ENCODE measurements around the gene NFE2L2.

The NFE2L2 gene

GRCh38 chr2:177184606-177185005 lies 79.9 kb downstream of the NFE2L2 start:
- Histone ChIP-seq H3K27ac (ENCODE audit: low read depth, low read length) (no peak overlapping the region), H3K9ac (ENCODE audit: low read length) (no peak overlapping the region), H3K36me3 (ENCODE audit: low read length) (no peaks in the 10 kb centered on the region), H4K20me1 (ENCODE audit: low read depth, low read length) (no peaks in the 10 kb centered on the region), H3K79me2 (ENCODE audit: insufficient read depth, low read length) (no peaks in the 10 kb centered on the region), H3K4me3 (ENCODE audit: insufficient read depth, low read length, poor library complexity, severe bottlenecking) (no peak overlapping the region), H3F3A (ENCODE audit: insufficient read depth) (no peaks in the 10 kb centered on the region), H3K4me2 (ENCODE audit: low read depth, low read length, poor library complexity, severe bottlenecking) (no peak overlapping the region), H3K27me3 (ENCODE audit: low read length) (no peaks in the 10 kb centered on the region), H2AFZ (ENCODE audit: low read depth, low read length, severe bottlenecking) (no peak overlapping the region), H3K9me3 (ENCODE audit: insufficient read depth, low read length) (no peaks in the 10 kb centered on the region), H3K9me2 (replicated peaks; ENCODE audit: insufficient read depth, low read length) (no peaks in the 10 kb centered on the region)
- TF ChIP-seq CTCF (IDR thresholded peaks at IDR 0.05; ENCODE audit: insufficient read depth, low read length, poor library complexity, severe bottlenecking) (no peak), EZH2phosphoT487 (conservative IDR thresholded peaks at IDR 0.05; ENCODE audit: low read length) (no peak)

- Histone ChIP-seq H3K4me3 (ENCODE audit: insufficient read depth, low read length, poor library complexity, severe bottlenecking) (no peak overlapping the region), H3K27ac (ENCODE audit: low read depth, low read length) (no peak overlapping the region), H2AFZ (ENCODE audit: low read depth, low read length, severe bottlenecking) (no peak overlapping the region), H4K20me1 (ENCODE audit: low read depth, low read length) (no peaks in the 10 kb centered on the region), H3K9me3 (ENCODE audit: insufficient read depth, low read length) (no peaks in the 10 kb centered on the region), H3K79me2 (ENCODE audit: insufficient read depth, low read length) (no peaks in the 10 kb centered on the region), H3K36me3 (ENCODE audit: low read length) (no peaks in the 10 kb centered on the region), H3K9me2 (replicated peaks; ENCODE audit: insufficient read depth, low read length) (no peaks in the 10 kb centered on the region), H3K27me3 (ENCODE audit: low read length) (no peaks in the 10 kb centered on the region), H3K9ac (ENCODE audit: low read length) (no peak overlapping the region), H3F3A (ENCODE audit: insufficient read depth) (no peaks in the 10 kb centered on the region), H3K4me2 (ENCODE audit: low read depth, low read length, poor library complexity, severe bottlenecking) (no peak overlapping the region)
- TF ChIP-seq CTCF (IDR thresholded peaks at IDR 0.05; ENCODE audit: insufficient read depth, low read length, poor library complexity, severe bottlenecking) (no peak), EZH2phosphoT487 (conservative IDR thresholded peaks at IDR 0.05; ENCODE audit: low read length) (no peak)
Observed at GRCh38 chr2:177183860-177184259, 80.7 kb downstream of the NFE2L2 start.

Data from SU-DHL-6 (cell line).